VCaP (cell line): Measurements from ENCODE around the gene SH3RF1.

ENCODE experiments used
- H3K27ac ChIP-seq: fragments of 450-650 bp; 2 replicates; pipeline ENCODE4 v1.5.1; 2017
- CTCF ChIP-seq: fragments of 450-650 bp; conservative IDR thresholded peaks from 2 replicates; pipeline ENCODE4 v1.5.1; 2017; ENCODE audit warnings: mild to moderate bottlenecking, moderate library complexity

Gene SH3RF1

GRCh38 chr4:169231647-169232262 is 39.0 kb downstream of the SH3RF1 start:
- no peak for TF ChIP-seq CTCF
- peak overlapping the region; percentile 2; the same call in 1 of the 2 replicates for H3K27ac ChIP-seq

DNA sequence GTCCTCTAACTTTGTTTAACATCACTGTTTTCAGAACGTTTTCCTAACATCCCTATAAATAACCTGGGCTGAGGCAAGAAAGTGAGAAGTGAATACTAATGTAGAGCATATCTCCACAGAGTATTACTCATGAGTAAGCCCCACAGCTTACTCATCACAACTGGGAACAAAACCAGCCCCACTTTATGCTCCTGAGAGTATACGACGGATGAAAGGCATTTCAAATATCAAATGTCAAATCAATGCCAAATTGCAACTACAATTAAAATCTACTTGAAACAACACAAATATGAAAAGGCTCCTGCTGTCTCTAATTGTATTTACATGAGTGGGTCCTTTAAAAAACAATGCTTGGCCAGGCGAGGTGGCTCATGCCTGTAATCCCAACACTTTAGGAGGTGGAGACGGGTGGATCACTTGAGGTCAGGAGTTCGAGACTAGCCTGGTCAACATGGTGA is 41.2 kb downstream of the SH3RF1 start:
- no peak overlapping the region for H3K27ac ChIP-seq
- TF ChIP-seq CTCF: no peak

DNA sequence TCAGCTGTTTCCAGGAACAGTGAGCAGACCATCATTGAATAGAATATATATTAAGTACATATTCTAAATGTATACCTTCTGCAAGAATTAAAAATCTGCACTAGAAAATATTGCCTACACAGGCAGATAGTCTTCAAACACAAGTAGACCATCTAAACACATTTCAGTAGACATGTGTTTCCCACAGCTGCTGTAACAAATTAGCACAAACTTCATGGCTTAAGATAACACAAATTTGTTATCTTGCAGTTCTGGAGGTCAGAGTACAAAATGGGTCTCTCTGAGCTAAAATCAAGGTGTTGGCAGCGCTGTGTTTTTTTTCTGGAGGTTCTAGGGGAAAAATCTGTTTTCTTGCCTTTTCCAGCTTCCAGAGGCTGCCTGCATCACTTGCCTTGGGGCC is 42.7 kb downstream of the SH3RF1 start:
- TF ChIP-seq CTCF: no peak
- peak overlapping the region; percentile 42; the same call in 1 of the 2 replicates for H3K27ac ChIP-seq

- H3K27ac ChIP-seq: peak overlapping the region; percentile 42
Observed at GRCh38 chr4:169226565-169226964, 44.2 kb downstream of the SH3RF1 start.

DNA sequence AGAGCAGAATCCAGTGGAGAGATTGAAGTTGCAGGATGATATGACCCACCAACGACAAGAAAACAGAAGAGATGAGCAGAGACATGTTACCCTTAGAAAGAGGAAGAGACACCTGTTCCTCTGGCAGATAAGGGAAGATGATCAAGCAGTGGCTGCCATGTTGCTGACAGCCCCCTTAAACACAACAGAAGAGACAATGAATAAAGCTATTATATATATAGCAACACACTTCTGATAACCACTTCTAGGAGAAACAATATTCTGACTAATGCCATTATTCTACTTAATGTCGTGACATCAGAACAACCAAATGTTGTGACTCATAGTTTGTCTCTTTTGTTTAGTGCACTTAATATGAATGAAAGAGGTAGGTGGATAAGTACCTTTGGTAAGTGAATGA is 44.9 kb downstream of the SH3RF1 start:
- TF ChIP-seq CTCF: no peak
- peak overlapping the region; percentile 42 for H3K27ac ChIP-seq

More at GRCh38 chr4:169226565-169226964, 44.2 kb downstream of the SH3RF1 start:
- no peak for TF ChIP-seq CTCF

GRCh38 chr4:169225058-169225751 is 45.6 kb downstream of the SH3RF1 start:
- no peak for TF ChIP-seq CTCF
- peak overlapping the region; percentile 42 for H3K27ac ChIP-seq

- no peak for TF ChIP-seq CTCF
- H3K27ac ChIP-seq: peak overlapping the region; percentile 42
Observed at GRCh38 chr4:169222761-169223160, 48.0 kb downstream of the SH3RF1 start.
